T-helper 2 cell treated with Interferon-gamma antibody and Interleukin-4, amounts not matched to agents 5 μg/mL and 100 μg/mL, for 36 hours (primary cell): ENCODE measurements around the gene APCDD1L.
A peak's percentile ranks its signal among the peaks of the same experiment; 100 is the strongest.

ENCODE experiments used
- DNase-seq: peaks from one replicate; pipeline ENCODE4 v3.0.0; 2021; ENCODE audit warnings: low spot score
- H3K27ac Mint-ChIP-seq: one replicate; pipeline ENCODE4 v1.8.0; 2021; ENCODE audit warnings: mild to moderate bottlenecking, mixed read lengths
- H3K27me3 Mint-ChIP-seq: one replicate; pipeline ENCODE4 v1.8.0; 2021; ENCODE audit warnings: low read depth, mixed read lengths
- H3K36me3 Mint-ChIP-seq: one replicate; pipeline ENCODE4 v1.8.0; 2021; ENCODE audit warnings: low read depth, mixed read lengths
- H3K4me1 Mint-ChIP-seq: one replicate; pipeline ENCODE4 v1.8.0; 2021; ENCODE audit warnings: low read depth, mixed read lengths
- H3K4me3 Mint-ChIP-seq: one replicate; pipeline ENCODE4 v1.8.0; 2022; ENCODE audit warnings: mild to moderate bottlenecking, moderate library complexity, mixed read lengths
- H3K9me3 Mint-ChIP-seq: one replicate; pipeline ENCODE4 v1.8.0; 2021; ENCODE audit warnings: mixed read lengths

APCDD1L gene

GRCh38 chr20:58496429-58496769, 18.8 kb downstream of the APCDD1L start:
- H3K9me3 Mint-ChIP-seq, result no peaks in the 10 kb centered on the region
- H3K27me3 Mint-ChIP-seq, result peaks cover 4% of the 10 kb centered on the region
- no peak overlapping the region for H3K27ac Mint-ChIP-seq
- H3K4me1 Mint-ChIP-seq, result peaks cover 1% of the 10 kb centered on the region
- H3K36me3 Mint-ChIP-seq, result no peaks in the 10 kb centered on the region
- no peak for DNase-seq
- no peak overlapping the region for H3K4me3 Mint-ChIP-seq

- Mint-ChIP-seq H3K9me3 (no peaks in the 10 kb centered on the region), H3K4me3 (no peak overlapping the region), H3K27me3 (peaks cover 4% of the 10 kb centered on the region)
Observed at GRCh38 chr20:58495623-58496428, 19.4 kb downstream of the APCDD1L start.

GRCh38 chr20:58494923-58495622, 20.1 kb downstream of the APCDD1L start:
- Mint-ChIP-seq H3K36me3 (no peaks in the 10 kb centered on the region), H3K4me1 (no peaks in the 10 kb centered on the region), H3K27ac (no peak overlapping the region), H3K4me3 (no peak overlapping the region), H3K9me3 (no peaks in the 10 kb centered on the region), H3K27me3 (peaks cover 9% of the 10 kb centered on the region)
- no peak for DNase-seq

More at GRCh38 chr20:58495623-58496428, 19.4 kb downstream of the APCDD1L start:
- no peak overlapping the region for H3K27ac Mint-ChIP-seq
- peaks cover 1% of the 10 kb centered on the region for H3K4me1 Mint-ChIP-seq
- DNase-seq, result no peak
- H3K36me3 Mint-ChIP-seq, result no peaks in the 10 kb centered on the region

DNA sequence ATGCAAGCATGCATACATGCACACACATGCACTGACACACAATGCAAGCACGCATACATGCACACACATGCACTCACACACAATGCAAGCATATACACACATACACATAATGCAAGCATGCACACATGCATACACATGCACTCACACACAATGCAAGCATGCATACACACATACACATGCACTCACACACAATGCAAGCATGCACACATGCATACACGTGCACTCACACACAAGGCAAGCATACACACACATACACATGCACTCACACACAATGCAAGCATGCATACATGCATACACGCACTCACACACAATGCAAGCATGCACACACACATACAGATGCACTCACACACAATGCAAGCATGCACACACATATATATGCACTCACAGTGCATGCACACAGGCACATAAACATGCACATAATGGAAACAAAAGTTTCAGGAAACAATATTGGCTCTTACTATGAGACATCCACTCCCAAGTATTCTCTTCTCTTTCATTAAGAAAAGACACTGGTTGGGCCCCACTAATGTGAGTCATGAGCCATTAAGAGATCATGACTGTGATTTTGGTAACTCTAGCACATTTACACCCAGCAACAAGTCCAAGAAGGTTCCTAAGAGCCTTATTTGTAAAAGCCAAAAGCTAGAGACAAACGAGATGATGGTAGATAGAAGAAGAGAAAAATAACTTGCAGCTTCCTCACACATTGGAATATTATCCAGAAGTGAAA, 22.2 kb downstream of the APCDD1L start:
- Mint-ChIP-seq H3K4me3 (no peak overlapping the region), H3K27me3 (peaks cover 15% of the 10 kb centered on the region), H3K27ac (no peak overlapping the region), H3K36me3 (no peaks in the 10 kb centered on the region), H3K9me3 (peaks cover 7% of the 10 kb centered on the region), H3K4me1 (no peaks in the 10 kb centered on the region)
- DNase-seq, result no peak

DNA sequence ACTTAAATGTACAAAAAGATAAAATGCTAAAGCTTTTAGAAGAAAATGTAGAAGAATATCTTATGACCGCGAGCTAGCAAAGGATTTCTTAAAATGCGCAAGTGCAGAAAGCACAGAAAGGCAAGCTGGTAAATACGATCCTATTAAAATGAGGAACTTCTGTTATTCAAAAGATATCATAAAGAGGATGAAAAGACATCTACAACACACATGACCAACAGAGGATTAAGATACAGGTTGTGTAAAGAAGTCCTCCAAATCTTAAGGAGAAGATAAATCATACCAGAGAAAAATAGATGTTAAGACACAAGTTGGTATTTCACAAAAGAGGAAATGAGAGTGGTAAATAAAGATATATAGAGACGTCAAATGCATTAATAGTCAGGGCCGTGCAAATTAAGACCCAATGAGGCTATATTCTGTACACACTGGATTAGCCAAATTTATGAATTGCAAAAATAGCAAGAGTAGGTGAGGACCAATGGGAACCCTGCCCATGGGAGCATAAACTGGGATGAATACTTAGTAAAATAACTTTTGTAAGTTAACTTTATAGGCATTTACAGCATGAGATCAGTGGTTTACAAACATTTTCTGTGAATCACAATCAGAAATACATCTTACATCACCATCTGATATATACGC, 23.0 kb downstream of the APCDD1L start:
- DNase-seq, result no peak
- Mint-ChIP-seq H3K9me3 (peaks cover 7% of the 10 kb centered on the region), H3K4me1 (no peaks in the 10 kb centered on the region), H3K27ac (no peak overlapping the region), H3K4me3 (no peak overlapping the region), H3K36me3 (no peaks in the 10 kb centered on the region), H3K27me3 (peaks cover 15% of the 10 kb centered on the region)

GRCh38 chr20:58486207-58486606, 29.0 kb downstream of the APCDD1L start:
- H3K36me3 Mint-ChIP-seq, result peaks cover 4% of the 10 kb centered on the region
- no peak overlapping the region for H3K27ac Mint-ChIP-seq
- H3K4me1 Mint-ChIP-seq, result no peaks in the 10 kb centered on the region
- peaks cover 20% of the 10 kb centered on the region for H3K9me3 Mint-ChIP-seq
- H3K27me3 Mint-ChIP-seq, result peaks cover 18% of the 10 kb centered on the region
- no peak overlapping the region for H3K4me3 Mint-ChIP-seq
- DNase-seq, result no peak

DNA sequence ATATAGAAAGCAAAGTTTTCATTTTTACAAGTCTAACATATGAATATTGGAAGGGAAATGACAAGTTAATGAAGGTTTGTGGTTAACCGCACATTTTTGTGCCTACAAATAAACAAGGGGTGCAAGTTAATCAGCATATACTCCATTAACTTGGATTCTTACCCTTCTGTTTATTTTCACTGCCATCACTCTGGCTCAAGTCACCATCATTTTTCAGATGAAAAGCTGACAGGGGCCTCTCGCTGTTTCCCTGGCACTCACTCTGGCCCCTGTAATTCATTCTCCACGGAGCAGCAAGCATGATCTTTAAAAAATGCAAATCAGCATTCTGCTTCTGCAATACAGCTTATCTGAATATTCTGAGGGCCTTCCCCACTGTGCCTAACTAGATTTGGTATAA, 29.8 kb downstream of the APCDD1L start:
- Mint-ChIP-seq H3K27me3 (peaks cover 15% of the 10 kb centered on the region), H3K4me1 (no peaks in the 10 kb centered on the region), H3K36me3 (peaks cover 4% of the 10 kb centered on the region), H3K4me3 (no peak overlapping the region), H3K9me3 (peaks cover 20% of the 10 kb centered on the region), H3K27ac (no peak overlapping the region)
- no peak for DNase-seq

DNA sequence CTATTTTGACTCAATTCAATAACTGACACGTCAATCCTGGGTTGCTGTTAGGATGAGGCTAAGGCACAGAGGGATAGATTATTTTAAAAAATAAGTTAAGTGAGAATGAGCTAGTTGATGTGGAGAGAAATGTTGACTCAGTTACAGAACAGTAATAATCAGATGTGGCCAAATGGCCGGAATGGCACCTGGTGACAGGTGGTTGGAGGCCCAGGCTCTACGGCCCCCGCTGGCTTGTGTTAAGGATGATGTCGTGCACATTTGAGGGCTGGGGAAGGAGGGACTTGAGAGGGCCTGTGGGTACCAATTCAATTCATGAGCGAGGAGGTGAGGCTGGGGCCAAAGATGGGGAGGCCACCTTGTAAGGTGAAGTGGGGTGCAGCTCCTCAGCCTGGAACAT, 31.7 kb downstream of the APCDD1L start:
- peaks cover 12% of the 10 kb centered on the region for H3K27me3 Mint-ChIP-seq
- no peaks in the 10 kb centered on the region for H3K4me1 Mint-ChIP-seq
- no peak overlapping the region for H3K27ac Mint-ChIP-seq
- no peak overlapping the region for H3K4me3 Mint-ChIP-seq
- H3K9me3 Mint-ChIP-seq, result peaks cover 13% of the 10 kb centered on the region
- DNase-seq, result no peak
- peaks cover 4% of the 10 kb centered on the region for H3K36me3 Mint-ChIP-seq

DNA sequence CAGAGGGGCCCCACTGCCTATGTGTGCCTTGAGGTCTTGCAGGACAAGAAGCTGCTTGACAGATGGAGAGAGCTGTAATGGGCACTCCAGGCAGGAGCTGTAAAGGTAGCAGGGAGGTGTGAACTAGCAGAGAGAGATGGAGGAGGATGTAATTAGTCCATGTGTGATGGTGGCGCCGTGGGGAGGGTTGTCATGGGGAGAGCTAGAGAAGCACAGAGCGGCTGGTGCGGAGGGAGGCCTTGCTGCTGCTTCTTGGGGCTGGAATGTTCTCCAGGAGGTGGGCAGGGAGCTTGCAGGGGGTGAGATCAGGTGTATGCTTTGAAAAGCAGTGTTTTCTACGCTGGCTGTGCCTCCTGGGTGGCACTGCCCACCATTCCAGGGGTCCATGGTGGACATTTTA, 32.1 kb downstream of the APCDD1L start:
- Mint-ChIP-seq H3K27ac (no peak overlapping the region), H3K36me3 (peaks cover 4% of the 10 kb centered on the region), H3K27me3 (peaks cover 14% of the 10 kb centered on the region), H3K4me1 (no peaks in the 10 kb centered on the region), H3K4me3 (no peak overlapping the region), H3K9me3 (peaks cover 13% of the 10 kb centered on the region)
- no peak for DNase-seq

DNA sequence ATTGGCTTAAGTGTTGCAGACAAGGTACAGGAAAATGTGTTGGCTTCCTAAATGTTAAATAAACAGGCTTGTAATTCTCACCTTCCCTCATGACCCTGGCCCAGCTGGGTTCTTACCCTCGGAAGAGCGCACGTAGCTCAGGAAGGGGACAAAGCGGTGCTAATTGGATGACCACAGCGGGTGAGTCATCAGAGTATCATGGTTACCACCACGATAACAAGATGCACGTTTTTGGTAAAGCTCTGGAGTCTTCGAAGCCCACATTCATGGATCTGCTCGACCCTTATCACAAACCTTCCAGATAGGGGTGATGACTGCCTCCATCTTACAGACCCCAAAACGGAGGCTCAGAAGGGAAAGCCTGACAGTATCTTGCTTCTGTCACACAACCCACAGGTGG, 32.8 kb downstream of the APCDD1L start:
- Mint-ChIP-seq H3K4me3 (no peak overlapping the region), H3K9me3 (peaks cover 13% of the 10 kb centered on the region), H3K27me3 (peaks cover 14% of the 10 kb centered on the region), H3K4me1 (no peaks in the 10 kb centered on the region), H3K36me3 (peaks cover 4% of the 10 kb centered on the region), H3K27ac (no peak overlapping the region)
- no peak for DNase-seq

DNA sequence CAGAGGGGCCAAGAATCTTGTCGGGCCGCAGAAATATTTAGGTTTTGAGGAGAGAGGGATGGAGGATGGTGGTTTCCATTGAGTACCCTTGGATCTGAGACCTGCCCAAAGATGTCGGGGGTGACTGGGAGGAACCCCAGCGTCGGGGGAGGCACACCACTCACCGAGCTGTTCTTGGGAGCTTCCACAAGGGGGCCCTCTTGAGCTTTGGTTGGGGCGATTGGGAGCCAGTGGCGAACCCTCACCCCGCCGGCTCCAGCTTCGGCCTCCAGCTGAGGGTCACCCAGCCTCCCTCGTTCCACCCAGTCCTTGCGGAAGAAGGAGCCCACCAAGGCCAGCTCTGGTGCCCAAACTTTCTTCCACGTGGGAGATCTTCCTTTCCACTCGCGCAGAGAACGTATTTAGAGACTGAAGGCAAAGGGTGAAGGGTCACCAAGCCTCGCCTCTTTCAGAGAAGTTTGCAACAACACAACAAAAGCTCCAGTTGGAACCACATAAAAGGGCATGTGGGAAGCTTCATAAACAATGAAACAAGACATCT, 33.6 kb downstream of the APCDD1L start:
- DNase-seq, result peak; percentile 23
- H3K4me1 Mint-ChIP-seq, result no peaks in the 10 kb centered on the region
- H3K27ac Mint-ChIP-seq, result no peak overlapping the region
- peaks cover 4% of the 10 kb centered on the region for H3K36me3 Mint-ChIP-seq
- peaks cover 14% of the 10 kb centered on the region for H3K27me3 Mint-ChIP-seq
- peaks cover 11% of the 10 kb centered on the region for H3K9me3 Mint-ChIP-seq
- no peak overlapping the region for H3K4me3 Mint-ChIP-seq

- no peak for DNase-seq
Observed at GRCh38 chr20:58480551-58481336, 34.5 kb downstream of the APCDD1L start.

More at GRCh38 chr20:58480551-58481336, 34.5 kb downstream of the APCDD1L start:
- Mint-ChIP-seq H3K27me3 (peaks cover 14% of the 10 kb centered on the region), H3K36me3 (no peaks in the 10 kb centered on the region), H3K9me3 (peaks cover 3% of the 10 kb centered on the region), H3K4me3 (no peak overlapping the region), H3K4me1 (no peaks in the 10 kb centered on the region), H3K27ac (no peak overlapping the region)
